ENCODE results near the gene ZNHIT3.
A peak's percentile ranks its signal among the peaks of the same experiment; 100 is the strongest.
"Not testable (repeated sequence)": the region's sequence is repeated elsewhere in the genome, so short reads cannot be mapped to it uniquely, and the experiment has no call there.

The ZNHIT3 gene

DNA sequence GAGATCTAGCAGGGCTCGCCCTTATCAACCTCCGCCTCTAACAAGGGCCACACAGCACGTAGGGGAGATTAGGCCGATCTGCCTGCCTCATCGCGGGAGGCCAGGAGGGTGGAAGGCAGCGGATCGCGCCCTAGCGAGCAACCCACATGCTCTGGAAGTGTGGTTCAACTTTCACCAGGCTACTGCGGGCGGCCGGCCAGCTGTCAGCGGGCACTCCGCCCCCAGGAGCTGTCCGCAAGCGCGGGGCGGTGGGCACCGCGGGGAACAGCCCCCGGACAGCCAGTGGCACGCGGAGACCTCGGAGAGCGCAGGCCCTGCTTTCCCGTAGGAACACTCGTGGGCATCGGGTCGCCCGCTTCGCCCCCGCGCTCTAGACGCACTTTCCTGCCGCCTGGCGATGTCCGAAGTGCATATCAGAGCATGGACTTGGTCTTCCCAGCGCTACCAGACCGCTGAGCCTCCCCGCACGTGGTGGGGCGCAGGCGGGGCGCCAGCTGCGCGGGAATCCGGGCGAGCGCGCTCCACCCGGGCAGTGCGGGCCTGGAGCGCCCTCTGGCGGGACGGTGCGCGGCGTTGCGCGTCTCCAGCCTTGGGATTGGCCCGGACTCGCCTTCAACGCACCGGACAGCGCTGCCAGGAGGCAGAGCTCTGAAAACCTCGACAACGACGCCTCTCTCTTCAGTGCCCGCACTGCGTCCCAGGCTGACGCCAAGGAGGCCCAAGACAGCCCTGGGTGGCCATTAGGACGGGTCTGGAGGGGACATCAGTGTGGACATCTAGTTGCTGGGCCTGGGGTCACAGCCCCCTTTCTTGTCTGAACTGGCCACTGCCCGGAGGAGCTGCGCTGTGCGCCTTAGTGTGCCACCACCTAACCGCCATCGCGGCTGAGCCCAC lies 3.6 kb upstream of the ZNHIT3 start:
- Histone ChIP-seq H3K79me2 (ENCODE audit: insufficient read depth, low read depth) (peaks cover 10% of the 10 kb centered on the region), H3K27ac (no peak overlapping the region), H2AFZ (ENCODE audit: low read depth) (peak overlapping the region; percentile 57), H3K27me3 (ENCODE audit: insufficient read depth, low read depth) (no peaks in the 10 kb centered on the region), H3K36me3 (ENCODE audit: insufficient read depth) (no peaks in the 10 kb centered on the region), H3K4me3 (IDR thresholded peaks at IDR 0.05; ENCODE audit: insufficient read depth, low read depth, low read length) (no peak overlapping the region), H3K9ac (no peak overlapping the region), H4K20me1 (ENCODE audit: insufficient read depth) (no peaks in the 10 kb centered on the region), H3K4me1 (ENCODE audit: low read depth, poor library complexity, severe bottlenecking) (peaks cover 7% of the 10 kb centered on the region), H3K4me2 (0 out of 2 replicates have a peak overlapping the region, but pooled peaks have one; percentile 17)
- TF ChIP-seq, protein P1, sequence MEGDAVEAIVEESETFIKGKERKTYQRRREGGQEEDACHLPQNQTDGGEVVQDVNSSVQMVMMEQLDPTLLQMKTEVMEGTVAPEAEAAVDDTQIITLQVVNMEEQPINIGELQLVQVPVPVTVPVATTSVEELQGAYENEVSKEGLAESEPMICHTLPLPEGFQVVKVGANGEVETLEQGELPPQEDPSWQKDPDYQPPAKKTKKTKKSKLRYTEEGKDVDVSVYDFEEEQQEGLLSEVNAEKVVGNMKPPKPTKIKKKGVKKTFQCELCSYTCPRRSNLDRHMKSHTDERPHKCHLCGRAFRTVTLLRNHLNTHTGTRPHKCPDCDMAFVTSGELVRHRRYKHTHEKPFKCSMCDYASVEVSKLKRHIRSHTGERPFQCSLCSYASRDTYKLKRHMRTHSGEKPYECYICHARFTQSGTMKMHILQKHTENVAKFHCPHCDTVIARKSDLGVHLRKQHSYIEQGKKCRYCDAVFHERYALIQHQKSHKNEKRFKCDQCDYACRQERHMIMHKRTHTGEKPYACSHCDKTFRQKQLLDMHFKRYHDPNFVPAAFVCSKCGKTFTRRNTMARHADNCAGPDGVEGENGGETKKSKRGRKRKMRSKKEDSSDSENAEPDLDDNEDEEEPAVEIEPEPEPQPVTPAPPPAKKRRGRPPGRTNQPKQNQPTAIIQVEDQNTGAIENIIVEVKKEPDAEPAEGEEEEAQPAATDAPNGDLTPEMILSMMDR (conservative IDR thresholded peaks at IDR 0.05; ENCODE audit: low read depth, low read length), result peak; percentile 66

DNA sequence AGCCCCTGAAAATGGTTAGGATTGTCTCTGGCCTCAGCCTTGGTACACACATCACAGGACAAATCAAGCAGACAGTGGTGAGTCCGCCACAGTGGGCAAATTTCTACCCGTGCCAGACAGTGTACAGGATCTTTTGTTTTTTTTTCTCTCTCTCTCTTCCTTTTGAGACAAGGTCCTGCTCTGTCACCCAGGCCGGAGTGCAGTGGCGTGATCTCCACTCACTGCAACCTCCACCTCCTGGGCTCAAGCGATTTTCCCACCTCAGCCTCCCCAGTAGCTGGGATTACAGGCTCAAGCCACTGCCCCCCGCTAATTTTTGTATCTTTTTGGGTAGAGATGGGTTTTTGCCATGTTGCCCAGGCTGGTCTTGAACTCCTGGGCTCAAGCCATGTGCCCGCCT lies 2.5 kb upstream of the ZNHIT3 start:
- H4K20me1 ChIP-seq (ENCODE audit: insufficient read depth); H3K4me3 ChIP-seq (IDR thresholded peaks at IDR 0.05; ENCODE audit: insufficient read depth, low read depth, low read length); H3K4me1 ChIP-seq (ENCODE audit: low read depth, poor library complexity, severe bottlenecking); H2AFZ ChIP-seq (ENCODE audit: low read depth); H3K4me2 ChIP-seq; H3K27me3 ChIP-seq (ENCODE audit: insufficient read depth, low read depth); H3K27ac ChIP-seq; H3K9ac ChIP-seq; H3K36me3 ChIP-seq (ENCODE audit: insufficient read depth): not testable (repeated sequence)
- H3K79me2 ChIP-seq (ENCODE audit: insufficient read depth, low read depth), result peaks cover 21% of the 10 kb centered on the region

DNA sequence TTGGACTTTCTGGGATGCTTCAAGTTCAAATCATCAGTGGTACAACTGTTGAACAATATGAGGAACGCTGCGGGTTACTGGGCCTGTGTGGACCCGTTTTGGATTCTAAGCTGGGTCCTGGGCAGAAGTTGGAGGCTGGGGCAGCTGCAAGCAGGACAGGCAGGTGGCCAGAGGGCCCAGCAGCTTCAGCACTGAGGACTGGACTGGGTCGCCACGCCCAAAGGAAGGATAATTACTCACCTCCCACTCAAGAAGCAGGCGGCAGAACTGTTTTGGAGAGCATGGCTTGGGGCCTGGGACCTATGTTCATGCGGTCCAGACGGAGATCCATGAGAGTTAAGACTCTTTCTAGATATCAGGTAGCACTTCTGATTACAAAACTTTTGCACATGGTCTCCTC lies 1.5 kb upstream of the ZNHIT3 start:
- no peak overlapping the region for H3K4me3 ChIP-seq (IDR thresholded peaks at IDR 0.05; ENCODE audit: insufficient read depth, low read depth, low read length)
- H3K79me2 ChIP-seq (ENCODE audit: insufficient read depth, low read depth), result peaks cover 29% of the 10 kb centered on the region
- peak overlapping the region; percentile 88; the same call in 1 of the 2 replicates for H2AFZ ChIP-seq (ENCODE audit: low read depth)
- no peak overlapping the region for H3K4me2 ChIP-seq
- peaks cover 9% of the 10 kb centered on the region for H3K4me1 ChIP-seq (ENCODE audit: low read depth, poor library complexity, severe bottlenecking)
- H3K9ac ChIP-seq, result no peak overlapping the region
- H3K27me3 ChIP-seq (ENCODE audit: insufficient read depth, low read depth), result no peaks in the 10 kb centered on the region
- H3K27ac ChIP-seq, result no peak overlapping the region
- H4K20me1 ChIP-seq (ENCODE audit: insufficient read depth), result no peaks in the 10 kb centered on the region
- TF ChIP-seq, protein P1 (conservative IDR thresholded peaks at IDR 0.05; ENCODE audit: low read depth, low read length), result no peak
- H3K36me3 ChIP-seq (ENCODE audit: insufficient read depth), result no peaks in the 10 kb centered on the region

DNA sequence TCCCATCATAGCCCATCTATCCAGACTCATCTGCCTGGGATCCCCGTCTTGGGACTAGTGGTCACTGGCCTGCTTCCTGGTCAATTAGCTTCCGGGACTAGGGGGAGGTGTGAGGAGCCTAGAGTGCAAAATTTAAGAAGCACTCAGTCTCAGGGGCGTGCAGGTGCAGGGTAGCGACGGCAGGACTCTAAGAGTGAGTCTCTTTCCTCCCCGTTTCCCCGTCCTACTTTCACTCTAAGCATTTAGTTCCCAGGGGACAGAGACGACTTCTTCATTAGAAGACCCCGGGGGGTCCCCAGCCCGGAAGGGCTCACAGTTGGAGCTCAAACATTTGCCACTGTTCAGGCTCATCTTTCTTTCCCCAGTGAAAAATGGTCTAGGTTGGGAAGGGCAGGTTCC lies 677 bp upstream of the ZNHIT3 start:
- peak overlapping the region; percentile 37 for H3K4me2 ChIP-seq
- H3K27ac ChIP-seq, result peak overlapping the region; percentile 5; the same call in 1 of the 2 replicates
- peaks cover 37% of the 10 kb centered on the region for H3K79me2 ChIP-seq (ENCODE audit: insufficient read depth, low read depth)
- no peaks in the 10 kb centered on the region for H3K27me3 ChIP-seq (ENCODE audit: insufficient read depth, low read depth)
- peak overlapping the region; percentile 51; the same call in 1 of the 2 replicates for H3K9ac ChIP-seq
- no peaks in the 10 kb centered on the region for H4K20me1 ChIP-seq (ENCODE audit: insufficient read depth)
- peak overlapping the region; percentile 38 for H3K4me3 ChIP-seq (IDR thresholded peaks at IDR 0.05; ENCODE audit: insufficient read depth, low read depth, low read length)
- H3K4me1 ChIP-seq (ENCODE audit: low read depth, poor library complexity, severe bottlenecking), result peaks cover 9% of the 10 kb centered on the region
- peak overlapping the region; percentile 88 for H2AFZ ChIP-seq (ENCODE audit: low read depth)
- TF ChIP-seq, protein P1 (conservative IDR thresholded peaks at IDR 0.05; ENCODE audit: low read depth, low read length), result no peak
- H3K36me3 ChIP-seq (ENCODE audit: insufficient read depth), result no peaks in the 10 kb centered on the region

DNA sequence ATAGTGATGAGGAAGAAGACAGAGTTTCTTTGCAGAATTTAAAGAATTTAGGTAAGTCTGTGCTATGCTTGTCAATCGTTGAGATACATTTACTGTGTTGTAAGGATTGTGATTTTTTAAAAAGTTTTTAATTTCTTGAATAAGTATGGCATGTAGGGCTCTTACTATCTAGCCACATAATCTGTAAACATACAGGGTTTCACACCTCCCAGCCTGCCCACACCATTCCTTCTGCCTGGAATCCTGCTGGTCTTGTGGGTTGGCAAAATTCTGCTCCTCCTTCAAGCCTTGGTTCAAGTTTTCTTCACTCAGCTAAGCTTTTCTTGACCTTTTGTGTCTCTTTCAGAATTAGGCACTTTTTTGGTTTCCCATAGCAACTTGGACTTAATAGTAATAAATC lies 7.5 kb downstream of the ZNHIT3 start:
- TF ChIP-seq, protein P1 (conservative IDR thresholded peaks at IDR 0.05; ENCODE audit: low read depth, low read length), result no peak
- H2AFZ ChIP-seq (ENCODE audit: low read depth), result no peak overlapping the region
- no peak overlapping the region for H3K4me3 ChIP-seq (IDR thresholded peaks at IDR 0.05; ENCODE audit: insufficient read depth, low read depth, low read length)
- no peak overlapping the region for H3K4me2 ChIP-seq
- no peak overlapping the region for H3K27ac ChIP-seq
- H3K9ac ChIP-seq, result no peak overlapping the region
- no peaks in the 10 kb centered on the region for H3K27me3 ChIP-seq (ENCODE audit: insufficient read depth, low read depth)
- H3K4me1 ChIP-seq (ENCODE audit: low read depth, poor library complexity, severe bottlenecking), result no peaks in the 10 kb centered on the region
- H3K36me3 ChIP-seq (ENCODE audit: insufficient read depth), result no peaks in the 10 kb centered on the region
- H3K79me2 ChIP-seq (ENCODE audit: insufficient read depth, low read depth), result peaks cover 23% of the 10 kb centered on the region; the same call in 1 of the 2 replicates
- no peaks in the 10 kb centered on the region for H4K20me1 ChIP-seq (ENCODE audit: insufficient read depth)
